ENCODE measurements around the gene TYMS.

- TF ChIP-seq CTCF (IDR thresholded peaks at IDR 0.05; ENCODE audit: low read depth, low read length) (no peak), EZH2phosphoT487 (IDR thresholded peaks at IDR 0.05; ENCODE audit: low read depth) (no peak)
Measured at GRCh38 chr18:706405-706804, 49.0 kb downstream of the TYMS start.

All from OCI-LY3 (cell line).